ENCODE measurements around the gene ULK4.
"Not testable (repeated sequence)": the region's sequence is repeated elsewhere in the genome, so short reads cannot be mapped to it uniquely, and the experiment has no call there.

Gene ULK4

GRCh38 chr3:41860489-41860888, 101.4 kb downstream of the ULK4 start:
- not testable (repeated sequence) for DNase-seq

- no peak for DNase-seq
These were observed 106.9 kb downstream of the ULK4 start for GRCh38 chr3:41854956-41855355.

GRCh38 chr3:41853540-41854196, 108.2 kb downstream of the ULK4 start:
- DNase-seq, result no peak

GRCh38 chr3:41848753-41849574, 112.9 kb downstream of the ULK4 start:
- DNase-seq, result no peak

GRCh38 chr3:41847679-41848078, 114.2 kb downstream of the ULK4 start:
- no peak for DNase-seq

- DNase-seq, result no peak
These were observed 115.1 kb downstream of the ULK4 start for GRCh38 chr3:41846850-41847249.

GRCh38 chr3:41845826-41846225, 116.1 kb downstream of the ULK4 start:
- DNase-seq, result no peak

GRCh38 chr3:41844256-41844655, 117.6 kb downstream of the ULK4 start:
- DNase-seq, result not testable (repeated sequence)

- DNase-seq, result not testable (repeated sequence)
These were observed 120.8 kb downstream of the ULK4 start for GRCh38 chr3:41840936-41841668.

GRCh38 chr3:41836360-41837134, 125.4 kb downstream of the ULK4 start:
- no peak for DNase-seq

- no peak for DNase-seq
These were observed 128.3 kb downstream of the ULK4 start for GRCh38 chr3:41833628-41834027.

GRCh38 chr3:41819236-41819635, 142.7 kb downstream of the ULK4 start:
- no peak for DNase-seq

GRCh38 chr3:41808618-41809017, 153.3 kb downstream of the ULK4 start:
- DNase-seq, result no peak

- DNase-seq, result peak; percentile 57
These were observed 153.8 kb downstream of the ULK4 start for GRCh38 chr3:41808152-41808551.

GRCh38 chr3:41794748-41795589, 166.9 kb downstream of the ULK4 start:
- no peak for DNase-seq

- no peak for DNase-seq
These were observed 169.1 kb downstream of the ULK4 start for GRCh38 chr3:41792806-41793205.

- DNase-seq, result no peak
These were observed 192.8 kb downstream of the ULK4 start for GRCh38 chr3:41769106-41769505.

- DNase-seq, result no peak
These were observed 193.5 kb downstream of the ULK4 start for GRCh38 chr3:41768363-41768762.

GRCh38 chr3:41762867-41763266, 199.0 kb downstream of the ULK4 start:
- DNase-seq, result not testable (repeated sequence)

GRCh38 chr3:41753651-41754050, 208.3 kb downstream of the ULK4 start:
- no peak for DNase-seq

- DNase-seq, result no peak
These were observed 210.3 kb downstream of the ULK4 start for GRCh38 chr3:41751597-41751996.

- DNase-seq, result no peak
These were observed 211.9 kb downstream of the ULK4 start for GRCh38 chr3:41749988-41750387.

Measured in EL (cell line).